ENCODE results near the gene AVPR2.

DNA sequence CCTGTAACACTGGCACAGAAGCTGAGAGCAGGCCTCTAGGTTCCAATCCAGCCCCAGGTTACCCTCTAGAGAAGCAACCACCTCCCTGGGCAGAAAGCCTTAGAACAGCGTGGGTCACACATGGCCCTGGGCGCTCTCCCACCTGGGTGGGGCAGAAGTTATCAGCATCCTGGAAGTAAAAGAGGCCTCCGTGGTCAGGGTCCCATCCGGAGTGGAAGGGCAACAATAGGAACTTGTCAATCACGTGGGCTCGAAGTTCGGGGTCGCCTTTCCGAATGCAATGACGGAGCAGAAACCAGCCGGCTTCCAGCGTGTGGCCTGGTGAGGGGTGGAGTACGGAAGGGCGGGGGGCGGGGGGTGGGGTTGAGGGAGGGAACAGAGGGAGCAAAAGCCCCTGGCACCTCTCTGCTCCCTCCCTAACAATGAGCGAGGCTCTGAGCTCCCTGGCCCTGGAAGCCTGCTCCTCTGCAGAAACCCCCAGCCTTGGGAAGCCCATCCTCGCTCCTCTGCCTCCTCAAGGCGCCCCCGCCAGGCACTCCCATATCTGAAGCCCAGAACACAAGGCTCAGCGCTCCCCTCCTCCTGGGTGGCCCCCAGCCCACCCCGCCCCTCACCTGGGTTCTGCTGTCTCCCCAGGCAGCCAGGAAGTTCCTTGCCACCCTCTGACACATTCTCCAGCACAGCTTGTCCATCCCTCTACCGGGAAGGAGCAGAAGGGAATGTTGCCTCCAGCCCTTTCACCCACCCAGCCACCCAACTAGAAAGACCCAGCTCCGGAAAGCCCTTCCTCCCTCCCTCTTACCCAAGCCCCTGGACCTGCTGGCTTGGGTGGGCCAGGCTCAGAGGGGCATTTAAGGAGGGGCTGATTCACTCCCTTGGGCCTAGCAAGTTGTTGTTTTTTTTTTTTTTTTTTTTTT, 37.1 kb downstream of the AVPR2 start:
- TF ChIP-seq, protein P1, sequence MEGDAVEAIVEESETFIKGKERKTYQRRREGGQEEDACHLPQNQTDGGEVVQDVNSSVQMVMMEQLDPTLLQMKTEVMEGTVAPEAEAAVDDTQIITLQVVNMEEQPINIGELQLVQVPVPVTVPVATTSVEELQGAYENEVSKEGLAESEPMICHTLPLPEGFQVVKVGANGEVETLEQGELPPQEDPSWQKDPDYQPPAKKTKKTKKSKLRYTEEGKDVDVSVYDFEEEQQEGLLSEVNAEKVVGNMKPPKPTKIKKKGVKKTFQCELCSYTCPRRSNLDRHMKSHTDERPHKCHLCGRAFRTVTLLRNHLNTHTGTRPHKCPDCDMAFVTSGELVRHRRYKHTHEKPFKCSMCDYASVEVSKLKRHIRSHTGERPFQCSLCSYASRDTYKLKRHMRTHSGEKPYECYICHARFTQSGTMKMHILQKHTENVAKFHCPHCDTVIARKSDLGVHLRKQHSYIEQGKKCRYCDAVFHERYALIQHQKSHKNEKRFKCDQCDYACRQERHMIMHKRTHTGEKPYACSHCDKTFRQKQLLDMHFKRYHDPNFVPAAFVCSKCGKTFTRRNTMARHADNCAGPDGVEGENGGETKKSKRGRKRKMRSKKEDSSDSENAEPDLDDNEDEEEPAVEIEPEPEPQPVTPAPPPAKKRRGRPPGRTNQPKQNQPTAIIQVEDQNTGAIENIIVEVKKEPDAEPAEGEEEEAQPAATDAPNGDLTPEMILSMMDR (IDR thresholded peaks at IDR 0.05): no peak
- no peak for TF ChIP-seq POLR2A (IDR thresholded peaks at IDR 0.05)
- TF ChIP-seq POLR2AphosphoS5 (IDR thresholded peaks at IDR 0.05): no peak

Measured in upper lobe of left lung (tissue), 4 donors.